ENCODE data around the gene PLSCR1.
"Not testable (repeated sequence)": the region's sequence is repeated elsewhere in the genome, so short reads cannot be mapped to it uniquely, and the experiment has no call there.

The PLSCR1 gene

GRCh38 chr3:146511402-146512134 lies 32.8 kb downstream of the PLSCR1 start:
- no peak for DNase-seq (ENCODE audit: low read depth)

GRCh38 chr3:146507331-146508120 lies 36.9 kb downstream of the PLSCR1 start:
- no peak for DNase-seq (ENCODE audit: low read depth)

GRCh38 chr3:146505516-146505915 lies 38.9 kb downstream of the PLSCR1 start:
- no peak for DNase-seq (ENCODE audit: low read depth)

GRCh38 chr3:146504498-146505197 lies 39.8 kb downstream of the PLSCR1 start:
- DNase-seq (ENCODE audit: low read depth), result no peak

GRCh38 chr3:146503461-146504202 lies 40.8 kb downstream of the PLSCR1 start:
- no peak for DNase-seq (ENCODE audit: low read depth)

GRCh38 chr3:146502887-146503460 lies 41.4 kb downstream of the PLSCR1 start:
- DNase-seq (ENCODE audit: low read depth), result no peak

- DNase-seq (ENCODE audit: low read depth), result no peak
Observed at GRCh38 chr3:146501752-146502151, 42.7 kb downstream of the PLSCR1 start.

- DNase-seq (ENCODE audit: low read depth), result no peak
Observed at GRCh38 chr3:146499701-146500100, 44.7 kb downstream of the PLSCR1 start.

GRCh38 chr3:146498002-146498736 lies 46.2 kb downstream of the PLSCR1 start:
- no peak for DNase-seq (ENCODE audit: low read depth)

GRCh38 chr3:146497145-146497843 lies 47.1 kb downstream of the PLSCR1 start:
- DNase-seq (ENCODE audit: low read depth), result not testable (repeated sequence)

- peak; percentile 60 for DNase-seq (ENCODE audit: low read depth)
Observed at GRCh38 chr3:146496726-146497125, 47.7 kb downstream of the PLSCR1 start.

GRCh38 chr3:146496251-146496650 lies 48.2 kb downstream of the PLSCR1 start:
- DNase-seq (ENCODE audit: low read depth), result no peak

GRCh38 chr3:146493761-146494160 lies 50.6 kb downstream of the PLSCR1 start:
- DNase-seq (ENCODE audit: low read depth), result no peak

GRCh38 chr3:146493221-146493620 lies 51.2 kb downstream of the PLSCR1 start:
- no peak for DNase-seq (ENCODE audit: low read depth)

GRCh38 chr3:146491303-146491702 lies 53.1 kb downstream of the PLSCR1 start:
- DNase-seq (ENCODE audit: low read depth), result no peak

GRCh38 chr3:146485297-146485696 lies 59.1 kb downstream of the PLSCR1 start:
- DNase-seq (ENCODE audit: low read depth), result no peak

GRCh38 chr3:146476094-146476740 lies 68.2 kb downstream of the PLSCR1 start:
- no peak for DNase-seq (ENCODE audit: low read depth)

- not testable (repeated sequence) for DNase-seq (ENCODE audit: low read depth)
Observed at GRCh38 chr3:146474976-146475375, 69.4 kb downstream of the PLSCR1 start.

- DNase-seq (ENCODE audit: low read depth), result no peak
Observed at GRCh38 chr3:146473726-146474125, 70.7 kb downstream of the PLSCR1 start.

- no peak for DNase-seq (ENCODE audit: low read depth)
Observed at GRCh38 chr3:146472611-146473010, 71.8 kb downstream of the PLSCR1 start.
